Measurements from ENCODE around the gene PXDN. TPM values are rescaled to one million over a fixed set of nuclear protein-coding genes. Genes with fewer than 3 reads are reported as not detected.

Gene PXDN
- total RNA-seq, 1 donor from 2014 or later, result 150 TPM

DNA sequence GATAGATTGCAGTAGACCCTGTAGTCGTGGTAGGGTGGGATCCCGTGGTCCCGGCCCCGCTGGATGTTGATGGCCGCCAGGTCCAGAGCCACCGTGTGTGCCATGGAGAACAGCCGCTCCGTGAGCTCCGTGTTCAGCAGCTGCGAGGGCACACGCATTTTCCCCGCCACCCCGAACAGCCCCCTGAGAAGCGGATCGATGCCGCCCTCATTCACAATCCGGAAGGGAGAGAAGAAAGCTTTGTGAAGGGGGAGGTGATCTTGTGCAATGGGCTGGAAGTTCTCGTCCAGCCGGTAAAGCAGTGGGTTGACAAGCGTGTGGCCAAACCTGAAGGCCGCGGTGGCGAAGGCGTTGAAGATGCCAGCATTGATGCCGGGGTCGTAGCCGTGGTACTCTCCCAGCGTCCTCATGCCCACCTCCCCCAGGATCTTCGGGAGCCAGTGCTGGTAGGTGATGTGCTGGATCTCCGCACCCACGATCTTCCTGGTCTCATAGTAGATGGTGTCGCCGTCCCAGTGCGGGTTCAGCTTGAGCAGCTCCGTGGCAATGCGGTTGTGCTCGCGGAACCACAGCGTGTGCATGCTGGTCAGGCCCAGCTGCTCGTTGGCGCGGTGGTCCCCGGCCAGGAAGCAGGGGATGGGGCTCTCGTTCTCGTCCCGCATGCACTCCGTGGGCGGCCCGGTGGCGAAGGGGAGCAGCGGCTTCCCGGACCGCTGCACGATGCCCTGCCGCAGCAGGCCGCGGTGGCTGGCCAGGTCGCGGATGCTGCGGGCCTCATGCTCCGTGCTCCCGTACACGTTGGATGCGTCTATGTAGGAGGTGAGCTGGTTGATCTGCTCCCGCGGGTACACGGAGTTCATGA, 95.8 kb downstream of the PXDN start:
- Mint-ChIP-seq H3K4me3 (no peak overlapping the region), H3K4me1 (ENCODE audit: unreplicated experiment) (peaks cover 4% of the 10 kb centered on the region), H3K9me3 (no peaks in the 10 kb centered on the region), H3K27me3 (no peaks in the 10 kb centered on the region), H3K36me3 (peaks cover 28% of the 10 kb centered on the region), H3K27ac (no peak overlapping the region)
- TF ChIP-seq, protein P1, sequence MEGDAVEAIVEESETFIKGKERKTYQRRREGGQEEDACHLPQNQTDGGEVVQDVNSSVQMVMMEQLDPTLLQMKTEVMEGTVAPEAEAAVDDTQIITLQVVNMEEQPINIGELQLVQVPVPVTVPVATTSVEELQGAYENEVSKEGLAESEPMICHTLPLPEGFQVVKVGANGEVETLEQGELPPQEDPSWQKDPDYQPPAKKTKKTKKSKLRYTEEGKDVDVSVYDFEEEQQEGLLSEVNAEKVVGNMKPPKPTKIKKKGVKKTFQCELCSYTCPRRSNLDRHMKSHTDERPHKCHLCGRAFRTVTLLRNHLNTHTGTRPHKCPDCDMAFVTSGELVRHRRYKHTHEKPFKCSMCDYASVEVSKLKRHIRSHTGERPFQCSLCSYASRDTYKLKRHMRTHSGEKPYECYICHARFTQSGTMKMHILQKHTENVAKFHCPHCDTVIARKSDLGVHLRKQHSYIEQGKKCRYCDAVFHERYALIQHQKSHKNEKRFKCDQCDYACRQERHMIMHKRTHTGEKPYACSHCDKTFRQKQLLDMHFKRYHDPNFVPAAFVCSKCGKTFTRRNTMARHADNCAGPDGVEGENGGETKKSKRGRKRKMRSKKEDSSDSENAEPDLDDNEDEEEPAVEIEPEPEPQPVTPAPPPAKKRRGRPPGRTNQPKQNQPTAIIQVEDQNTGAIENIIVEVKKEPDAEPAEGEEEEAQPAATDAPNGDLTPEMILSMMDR (conservative IDR thresholded peaks at IDR 0.05), result no peak
- DNase-seq (ENCODE audit: extremely low spot score, unreplicated experiment), result peak; percentile 65

DNA sequence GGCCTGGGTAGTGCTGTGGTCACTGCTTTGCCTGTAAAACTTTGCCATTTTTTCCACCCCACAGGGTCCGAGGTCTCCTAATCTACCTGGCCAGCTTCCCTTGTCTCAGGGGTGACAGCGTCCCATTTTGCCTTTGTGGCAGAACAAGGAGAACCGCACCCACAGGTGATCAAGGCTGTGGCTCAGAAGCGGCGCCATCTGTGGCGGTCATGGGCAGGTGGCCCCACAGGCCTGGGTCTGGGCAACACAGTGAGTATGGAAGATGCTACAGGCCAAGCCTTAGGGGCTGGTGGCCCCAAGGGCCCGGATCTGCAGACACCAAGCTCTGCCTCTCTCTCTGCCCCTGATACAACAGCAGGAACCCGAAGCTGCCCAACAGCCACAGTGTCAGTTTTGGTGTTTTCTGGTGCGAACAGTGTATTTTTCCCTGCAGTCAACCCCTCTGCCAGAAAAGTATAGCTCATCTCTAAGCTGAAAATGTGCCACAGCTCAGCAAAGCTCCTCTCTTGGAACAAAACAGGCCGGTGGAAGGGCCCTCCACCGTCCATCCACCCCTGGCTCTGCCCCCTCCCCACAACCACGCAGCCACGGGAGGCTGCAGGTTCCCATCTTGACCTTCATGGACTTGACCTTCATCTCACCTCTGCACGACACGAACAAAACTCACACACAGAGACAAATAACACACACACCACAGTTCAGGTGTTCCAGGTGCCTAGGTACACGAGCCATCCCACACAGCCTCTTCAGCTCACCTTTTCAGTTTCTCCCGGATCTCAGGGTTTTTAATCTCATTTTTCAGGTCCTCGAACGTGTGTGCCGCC, 96.7 kb downstream of the PXDN start:
- H3K4me1 Mint-ChIP-seq (ENCODE audit: unreplicated experiment), result peaks cover 4% of the 10 kb centered on the region
- TF ChIP-seq, protein P1 (conservative IDR thresholded peaks at IDR 0.05), result no peak
- no peak overlapping the region for H3K27ac Mint-ChIP-seq
- no peaks in the 10 kb centered on the region for H3K27me3 Mint-ChIP-seq
- H3K4me3 Mint-ChIP-seq, result no peak overlapping the region
- H3K9me3 Mint-ChIP-seq, result no peaks in the 10 kb centered on the region
- DNase-seq (ENCODE audit: extremely low spot score, unreplicated experiment), result peak; percentile 45
- H3K36me3 Mint-ChIP-seq, result peaks cover 26% of the 10 kb centered on the region

DNA sequence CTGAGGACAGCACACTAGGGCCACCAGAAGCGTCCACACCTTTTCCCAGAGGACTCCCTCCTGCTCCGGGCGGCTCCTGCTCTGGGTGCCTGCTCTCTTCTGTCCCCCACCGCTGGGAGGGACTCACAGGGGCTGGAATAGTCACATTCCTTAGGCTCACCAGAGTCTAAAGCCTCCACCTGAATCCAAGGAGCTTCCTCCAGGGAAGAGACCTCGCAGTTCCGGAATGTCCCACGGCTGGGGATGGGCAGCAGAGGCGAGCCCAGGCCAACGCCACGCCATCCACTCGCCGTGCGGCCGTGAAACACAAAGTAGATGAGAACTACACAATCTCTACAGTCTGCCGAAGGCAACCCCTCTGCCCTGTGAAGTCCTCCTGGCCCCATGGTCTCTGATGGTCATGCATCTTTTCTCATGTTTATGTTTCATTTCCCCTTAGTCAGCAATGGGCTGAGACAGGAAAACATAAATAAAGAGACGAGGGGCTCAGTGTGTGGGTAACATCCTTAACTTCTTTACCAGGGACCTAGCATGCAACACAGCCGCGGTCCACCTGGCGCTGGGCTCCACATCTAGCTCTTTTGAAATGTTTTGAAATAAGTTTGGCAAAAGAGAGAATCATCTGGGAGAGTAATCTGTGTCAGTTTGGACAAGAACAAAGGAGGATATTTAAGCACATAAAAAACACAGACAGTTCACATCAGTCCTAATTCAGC, 98.4 kb downstream of the PXDN start:
- H3K27me3 Mint-ChIP-seq, result no peaks in the 10 kb centered on the region
- peaks cover 14% of the 10 kb centered on the region for H3K4me1 Mint-ChIP-seq (ENCODE audit: unreplicated experiment)
- H3K9me3 Mint-ChIP-seq, result no peaks in the 10 kb centered on the region
- no peak overlapping the region for H3K4me3 Mint-ChIP-seq
- TF ChIP-seq, protein P1 (conservative IDR thresholded peaks at IDR 0.05), result no peak
- peaks cover 26% of the 10 kb centered on the region for H3K36me3 Mint-ChIP-seq
- no peak overlapping the region for H3K27ac Mint-ChIP-seq
- peak; percentile 58 for DNase-seq (ENCODE audit: extremely low spot score, unreplicated experiment)

DNA sequence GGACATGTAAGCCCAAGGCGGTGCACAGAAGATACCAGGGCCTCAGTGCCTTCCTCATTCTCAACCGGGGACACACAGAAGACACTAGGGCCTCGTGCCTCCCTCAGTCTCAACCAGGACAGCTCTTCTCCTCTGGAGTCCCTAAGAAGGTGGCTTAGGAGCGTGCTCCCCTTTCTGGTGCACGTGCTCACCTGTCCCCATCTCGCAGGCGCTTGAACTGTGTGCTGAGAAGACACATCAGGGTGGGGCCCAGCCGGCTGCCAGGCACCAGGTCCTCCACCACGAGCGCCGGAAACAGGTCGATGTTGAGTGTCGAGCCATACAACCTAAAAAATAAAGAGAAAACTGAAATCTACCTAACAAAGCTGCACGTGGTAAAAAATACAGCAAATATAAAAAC, 99.9 kb downstream of the PXDN start:
- Mint-ChIP-seq H3K4me3 (no peak overlapping the region), H3K4me1 (ENCODE audit: unreplicated experiment) (peaks cover 14% of the 10 kb centered on the region), H3K27ac (no peak overlapping the region), H3K36me3 (peaks cover 15% of the 10 kb centered on the region), H3K27me3 (no peaks in the 10 kb centered on the region), H3K9me3 (no peaks in the 10 kb centered on the region)
- DNase-seq (ENCODE audit: extremely low spot score, unreplicated experiment), result peak; percentile 43
- TF ChIP-seq, protein P1 (conservative IDR thresholded peaks at IDR 0.05), result no peak

DNA sequence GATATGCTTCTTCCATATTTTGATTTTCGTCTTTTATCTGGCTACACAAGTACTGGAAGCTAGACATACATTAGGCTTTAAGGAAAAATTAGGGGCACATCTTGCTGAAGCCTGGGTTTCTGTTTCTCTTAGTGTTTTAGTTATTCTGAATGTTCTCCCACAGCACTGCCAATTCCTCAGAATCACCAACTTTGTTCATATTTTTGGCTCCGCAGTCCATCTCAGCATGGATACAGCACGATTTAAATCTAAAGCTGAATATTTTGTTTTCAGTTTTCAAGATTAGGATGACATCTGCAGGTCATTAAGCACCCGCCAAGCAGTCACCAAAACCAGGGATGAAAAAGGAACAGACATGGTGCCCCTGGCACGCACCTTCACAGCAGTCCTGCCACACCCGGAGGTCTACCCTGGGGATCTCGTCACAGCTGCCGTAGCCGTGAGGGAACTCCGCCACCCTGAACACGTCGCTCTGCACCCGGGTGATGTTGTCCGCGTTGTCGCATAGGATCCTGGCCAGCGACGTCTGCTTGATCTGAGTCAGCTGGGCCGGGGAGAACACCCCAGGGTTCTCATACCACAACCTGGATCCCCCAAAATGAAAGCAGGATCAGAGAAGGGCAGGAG, 101.2 kb downstream of the PXDN start:
- DNase-seq (ENCODE audit: extremely low spot score, unreplicated experiment), result no peak
- TF ChIP-seq, protein P1 (conservative IDR thresholded peaks at IDR 0.05), result no peak
- Mint-ChIP-seq H3K4me3 (no peak overlapping the region), H3K4me1 (ENCODE audit: unreplicated experiment) (peaks cover 14% of the 10 kb centered on the region), H3K27me3 (no peaks in the 10 kb centered on the region), H3K36me3 (peaks cover 13% of the 10 kb centered on the region), H3K9me3 (no peaks in the 10 kb centered on the region), H3K27ac (no peak overlapping the region)

All from type B pancreatic cell (in vitro differentiated cells).